C4-2B (cell line): ENCODE data around the gene MRPS24.
A peak's percentile ranks its signal among the peaks of the same experiment; 100 is the strongest.

ENCODE experiments used
- H3K27ac ChIP-seq: fragments of 450-650 bp; 2 replicates; pipeline ENCODE4 v1.5.1; 2017
- CTCF ChIP-seq: fragments of 450-650 bp; conservative IDR thresholded peaks from 2 replicates; pipeline ENCODE4 v1.5.1; 2017; ENCODE audit warnings: mild to moderate bottlenecking
- ZFX ChIP-seq: fragments of 450-650 bp; IDR thresholded peaks from 2 replicates; pipeline ENCODE4 v1.6.1; 2017

MRPS24 gene

GRCh38 chr7:43876241-43876640, 6.9 kb upstream of the MRPS24 start:
- H3K27ac ChIP-seq, result no peak overlapping the region
- TF ChIP-seq CTCF (no peak), ZFX (no peak)

GRCh38 chr7:43873300-43873699, 4.0 kb upstream of the MRPS24 start:
- TF ChIP-seq CTCF (no peak), ZFX (no peak)
- no peak overlapping the region for H3K27ac ChIP-seq

GRCh38 chr7:43872406-43873110, 3.2 kb upstream of the MRPS24 start:
- no peak overlapping the region for H3K27ac ChIP-seq
- no peak for TF ChIP-seq CTCF
- no peak for TF ChIP-seq ZFX

- TF ChIP-seq ZFX (no peak), CTCF (no peak)
- no peak overlapping the region for H3K27ac ChIP-seq
Measured at GRCh38 chr7:43871064-43871463, 1.7 kb upstream of the MRPS24 start.

GRCh38 chr7:43870316-43870715, 999 bp upstream of the MRPS24 start:
- H3K27ac ChIP-seq, result no peak overlapping the region
- no peak for TF ChIP-seq ZFX
- no peak for TF ChIP-seq CTCF

GRCh38 chr7:43869867-43870240, 537 bp upstream of the MRPS24 start:
- TF ChIP-seq ZFX (no peak), CTCF (no peak)
- H3K27ac ChIP-seq, result peak overlapping the region; percentile 84

- peak overlapping the region; percentile 84 for H3K27ac ChIP-seq
- TF ChIP-seq ZFX (no peak), CTCF (no peak)
Measured at GRCh38 chr7:43868681-43869005, 674 bp downstream of the MRPS24 start.
